Endothelial cell (in vitro differentiated cells): Measurements from ENCODE around the gene SLC25A33. TPM values are rescaled to one million over a fixed set of nuclear protein-coding genes. Genes with fewer than 3 reads are reported as not detected.

Source experiments
- DNase-seq: peaks from one replicate; pipeline ENCODE4 v3.0.0; 2021; ENCODE audit warnings: low spot score
- H3K27ac Mint-ChIP-seq: one replicate; pipeline ENCODE4 v1.8.0; 2021; ENCODE audit warnings: mixed read lengths, inconsistent platforms; ENCODE audit not compliant: unreplicated experiment
- H3K27me3 Mint-ChIP-seq: one replicate; pipeline ENCODE4 v1.8.0; 2021; ENCODE audit warnings: mild to moderate bottlenecking, moderate library complexity, mixed read lengths, inconsistent platforms; ENCODE audit not compliant: unreplicated experiment
- H3K36me3 Mint-ChIP-seq: one replicate; pipeline ENCODE4 v1.8.0; 2021; ENCODE audit warnings: mild to moderate bottlenecking, low read depth, mixed read lengths, inconsistent platforms; ENCODE audit not compliant: unreplicated experiment
- H3K4me1 Mint-ChIP-seq: one replicate; pipeline ENCODE4 v1.8.0; 2021; ENCODE audit warnings: mild to moderate bottlenecking, mixed read lengths, inconsistent platforms; ENCODE audit not compliant: unreplicated experiment
- H3K4me3 Mint-ChIP-seq: one replicate; pipeline ENCODE4 v1.8.0; 2021; ENCODE audit warnings: mild to moderate bottlenecking, mixed read lengths, inconsistent platforms; ENCODE audit not compliant: unreplicated experiment
- H3K9me3 Mint-ChIP-seq: one replicate; pipeline ENCODE4 v1.8.0; 2021; ENCODE audit warnings: mixed read lengths, inconsistent platforms; ENCODE audit not compliant: unreplicated experiment
- CTCF ChIP-seq: fragments of 200-600 bp; sonication (generic); IDR thresholded peaks from one replicate; pipeline ENCODE4 v1.5.0; 2021; ENCODE audit warnings: antibody characterized with exemption; ENCODE audit not compliant: unreplicated experiment
- total RNA-seq: library from RNA; stranded (reverse); fragmentation: NEBNext Ultra II Directional; extraction: Animal tissue kit (Norgen Biotek cat#: 25700); gene quantifications from one replicate; pipeline ENCODE4 v1.2.1, GENCODE V29; 2021; ENCODE audit not compliant: unreplicated experiment

Gene SLC25A33
- total RNA-seq, 1 donor from 2014 or later, result 4.2 TPM

- no peaks in the 10 kb centered on the region for H3K4me1 Mint-ChIP-seq
- TF ChIP-seq CTCF, result no peak
- H3K4me3 Mint-ChIP-seq, result peak overlapping the region; percentile 7
- no peaks in the 10 kb centered on the region for H3K27me3 Mint-ChIP-seq
- DNase-seq, result no peak
- H3K27ac Mint-ChIP-seq, result no peak overlapping the region
- no peaks in the 10 kb centered on the region for H3K36me3 Mint-ChIP-seq
- no peaks in the 10 kb centered on the region for H3K9me3 Mint-ChIP-seq
Observed at GRCh38 chr1:9495854-9496374, 43.4 kb upstream of the SLC25A33 start.

GRCh38 chr1:9500756-9501754 lies 38.2 kb upstream of the SLC25A33 start:
- no peak for DNase-seq
- Mint-ChIP-seq H3K27me3 (no peaks in the 10 kb centered on the region), H3K27ac (no peak overlapping the region), H3K4me3 (no peak overlapping the region), H3K4me1 (no peaks in the 10 kb centered on the region), H3K9me3 (no peaks in the 10 kb centered on the region), H3K36me3 (no peaks in the 10 kb centered on the region)
- TF ChIP-seq CTCF, result no peak

GRCh38 chr1:9503001-9503675 lies 36.1 kb upstream of the SLC25A33 start:
- no peak overlapping the region for H3K4me3 Mint-ChIP-seq
- peaks cover 3% of the 10 kb centered on the region for H3K27me3 Mint-ChIP-seq
- no peak overlapping the region for H3K27ac Mint-ChIP-seq
- DNase-seq, result no peak
- no peaks in the 10 kb centered on the region for H3K4me1 Mint-ChIP-seq
- no peaks in the 10 kb centered on the region for H3K9me3 Mint-ChIP-seq
- no peaks in the 10 kb centered on the region for H3K36me3 Mint-ChIP-seq
- no peak for TF ChIP-seq CTCF

GRCh38 chr1:9505143-9505542 lies 34.1 kb upstream of the SLC25A33 start:
- Mint-ChIP-seq H3K4me3 (no peak overlapping the region), H3K27me3 (peaks cover 5% of the 10 kb centered on the region), H3K36me3 (no peaks in the 10 kb centered on the region), H3K27ac (no peak overlapping the region), H3K4me1 (no peaks in the 10 kb centered on the region), H3K9me3 (no peaks in the 10 kb centered on the region)
- no peak for TF ChIP-seq CTCF
- no peak for DNase-seq
